Stimulated activated CD4-positive, alpha-beta T cell treated with anti-CD3 and anti-CD28 coated beads, TNF-alpha, amount 100 ng/mL, for 4 hours (primary cell): ENCODE measurements around the gene CPTP.
"Not testable (repeated sequence)": the region's sequence is repeated elsewhere in the genome, so short reads cannot be mapped to it uniquely, and the experiment has no call there.

Experiments used
- DNase-seq, 3 experiments: peaks; one replicate each; pipeline ENCODE4 v3.0.0-alpha.2; 2020; ENCODE audit warnings: low read depth in 3 of 3

The CPTP gene

GRCh38 chr1:1361982-1362423 is 37.4 kb downstream of the CPTP start:
- DNase-seq = no peak

GRCh38 chr1:1364266-1364665 is 39.7 kb downstream of the CPTP start:
- DNase-seq = no peak

DNA sequence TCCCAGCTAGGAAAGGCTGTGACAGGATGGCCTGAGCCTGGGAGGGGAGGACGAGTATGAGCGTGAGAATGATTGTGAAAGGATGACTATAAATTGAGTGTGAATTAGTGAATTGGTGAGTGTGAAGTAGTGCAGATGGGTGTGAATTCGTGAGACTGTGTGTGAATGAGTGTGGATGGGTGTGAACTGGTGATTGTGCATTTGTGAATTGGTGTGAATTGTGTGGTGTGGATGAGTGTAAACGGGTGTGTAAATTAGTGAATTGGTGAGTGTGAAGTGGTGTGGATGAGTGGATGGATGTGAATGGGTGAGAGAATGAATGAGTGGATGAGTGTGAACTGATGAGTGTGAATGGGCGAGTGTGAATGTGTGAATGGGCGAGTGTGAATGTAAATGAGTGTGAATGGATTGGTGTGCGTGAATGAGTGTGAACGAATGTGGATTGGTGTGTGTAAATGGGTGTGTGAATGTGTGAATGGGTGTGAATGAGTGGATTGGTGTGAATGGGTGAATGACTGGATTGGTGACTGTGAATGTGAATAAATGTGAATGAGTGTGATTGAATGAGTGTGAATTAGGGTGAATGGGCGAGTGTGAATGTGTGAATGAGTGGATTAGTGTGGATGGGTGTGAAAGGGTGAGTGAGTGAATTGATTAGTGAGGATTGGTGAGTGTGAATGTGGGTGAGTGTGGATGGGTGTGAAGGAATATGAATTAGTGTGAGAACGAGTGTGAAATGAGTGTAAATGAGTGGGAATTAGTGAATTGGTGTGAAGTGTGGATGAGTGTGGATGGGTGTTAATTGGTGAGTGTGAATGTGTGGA is 41.5 kb downstream of the CPTP start:
- DNase-seq = no peak

DNA sequence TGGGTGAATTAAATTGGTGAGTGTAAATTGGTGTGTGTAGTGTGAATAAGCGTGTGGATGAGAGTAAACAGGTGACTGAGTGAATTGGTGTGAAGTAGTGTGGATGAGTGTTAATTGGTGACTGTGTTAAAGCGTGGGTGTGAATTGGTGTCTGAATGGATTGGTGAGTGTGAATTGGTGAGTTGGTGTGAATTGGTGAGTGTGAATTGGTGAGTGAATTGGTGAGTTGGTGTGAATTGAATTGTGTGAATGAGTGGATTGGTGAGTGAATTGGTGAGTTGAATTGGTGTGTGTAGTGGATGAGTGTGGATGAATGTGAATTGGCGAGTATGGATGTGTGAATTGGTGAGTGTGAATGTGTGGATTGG is 42.1 kb downstream of the CPTP start:
- no peak for DNase-seq

DNA sequence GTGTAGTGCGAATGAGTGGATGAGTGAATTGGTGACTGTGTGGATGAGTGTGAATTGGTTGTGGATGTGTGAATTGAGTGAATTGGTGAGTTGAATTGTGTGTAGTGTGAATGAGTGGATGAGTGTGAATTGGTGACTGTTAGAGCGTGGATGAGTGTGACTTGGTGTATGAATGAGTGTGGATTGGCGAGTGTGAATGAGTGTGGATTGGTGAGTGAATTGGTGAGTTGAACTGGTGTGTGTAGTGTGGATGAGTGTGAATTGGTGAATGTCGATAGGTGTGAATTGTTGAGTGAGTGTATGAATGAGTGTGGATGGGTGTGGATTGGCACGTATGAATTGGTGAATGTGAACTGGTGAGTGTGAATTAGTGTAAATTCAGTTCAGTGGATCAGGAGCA is 42.7 kb downstream of the CPTP start:
- DNase-seq = no peak

GRCh38 chr1:1370094-1370493 is 45.5 kb downstream of the CPTP start:
- DNase-seq = not testable (repeated sequence)

DNA sequence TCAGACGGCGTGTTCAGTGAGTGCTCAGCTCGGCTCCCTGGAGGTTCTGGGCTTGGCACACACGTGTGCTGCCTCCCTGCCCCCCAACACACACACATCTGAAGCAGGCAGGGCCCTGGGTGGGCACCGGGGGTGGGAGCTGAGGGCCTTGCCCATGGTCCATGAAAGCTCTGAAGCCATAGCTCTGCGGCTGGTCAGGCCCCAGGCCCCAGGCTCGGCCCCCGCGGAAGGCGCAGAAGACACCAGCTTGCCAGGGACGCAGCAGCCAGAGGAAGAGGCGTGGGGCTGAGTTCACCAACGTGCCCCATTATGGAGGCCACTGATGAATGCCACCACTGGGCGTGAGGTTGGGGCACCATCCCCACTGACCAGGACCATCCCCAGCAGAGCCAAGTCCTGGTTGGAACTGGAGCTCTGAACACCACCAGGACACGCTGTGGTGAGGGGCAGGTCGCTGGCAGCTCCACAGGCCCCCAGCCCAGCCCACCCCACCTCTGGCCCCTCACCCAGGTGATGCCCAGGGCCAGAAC is 46.2 kb downstream of the CPTP start:
- DNase-seq = no peak

GRCh38 chr1:1371364-1371745 is 46.8 kb downstream of the CPTP start:
- DNase-seq = no peak

- DNase-seq = peak; percentile 59 to 66 (median 65)
Observed at GRCh38 chr1:1371746-1372711, 47.4 kb downstream of the CPTP start.

DNA sequence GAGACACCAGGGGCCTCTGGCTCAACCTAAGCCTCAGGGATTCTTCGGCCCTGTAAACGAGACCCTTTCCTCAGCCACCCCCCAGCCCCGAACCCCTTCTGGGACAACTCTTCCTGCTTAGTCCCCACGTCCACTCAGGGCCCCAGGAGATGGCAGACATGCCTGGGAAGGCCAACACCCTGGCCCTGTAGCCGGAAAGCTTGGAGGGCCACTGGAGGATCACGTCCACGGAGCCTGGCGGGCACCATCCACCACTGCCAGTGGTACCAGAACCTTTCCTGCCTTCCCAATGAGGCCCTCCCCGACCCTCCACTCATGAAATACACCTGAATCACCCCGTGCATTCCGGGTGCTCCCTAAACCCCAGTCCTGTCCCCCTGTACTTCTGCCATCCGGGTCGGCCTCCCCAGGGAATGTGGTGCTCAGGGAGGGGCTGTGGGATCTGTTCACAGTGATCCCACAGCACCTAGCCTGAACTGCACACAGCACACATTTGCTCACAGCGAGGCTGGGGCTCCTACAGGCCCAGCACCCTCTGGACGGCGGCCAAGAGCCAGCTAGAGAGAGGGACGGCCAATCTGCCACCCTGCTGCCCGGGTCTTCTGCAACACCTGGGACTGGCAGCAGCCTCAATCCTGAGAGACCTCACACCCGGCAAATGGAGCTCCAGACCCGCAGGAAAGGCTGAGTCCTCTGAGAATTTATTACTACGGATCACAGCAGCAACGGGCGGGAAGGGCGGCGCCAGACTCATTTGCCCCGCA is 48.6 kb downstream of the CPTP start:
- no peak for DNase-seq

DNA sequence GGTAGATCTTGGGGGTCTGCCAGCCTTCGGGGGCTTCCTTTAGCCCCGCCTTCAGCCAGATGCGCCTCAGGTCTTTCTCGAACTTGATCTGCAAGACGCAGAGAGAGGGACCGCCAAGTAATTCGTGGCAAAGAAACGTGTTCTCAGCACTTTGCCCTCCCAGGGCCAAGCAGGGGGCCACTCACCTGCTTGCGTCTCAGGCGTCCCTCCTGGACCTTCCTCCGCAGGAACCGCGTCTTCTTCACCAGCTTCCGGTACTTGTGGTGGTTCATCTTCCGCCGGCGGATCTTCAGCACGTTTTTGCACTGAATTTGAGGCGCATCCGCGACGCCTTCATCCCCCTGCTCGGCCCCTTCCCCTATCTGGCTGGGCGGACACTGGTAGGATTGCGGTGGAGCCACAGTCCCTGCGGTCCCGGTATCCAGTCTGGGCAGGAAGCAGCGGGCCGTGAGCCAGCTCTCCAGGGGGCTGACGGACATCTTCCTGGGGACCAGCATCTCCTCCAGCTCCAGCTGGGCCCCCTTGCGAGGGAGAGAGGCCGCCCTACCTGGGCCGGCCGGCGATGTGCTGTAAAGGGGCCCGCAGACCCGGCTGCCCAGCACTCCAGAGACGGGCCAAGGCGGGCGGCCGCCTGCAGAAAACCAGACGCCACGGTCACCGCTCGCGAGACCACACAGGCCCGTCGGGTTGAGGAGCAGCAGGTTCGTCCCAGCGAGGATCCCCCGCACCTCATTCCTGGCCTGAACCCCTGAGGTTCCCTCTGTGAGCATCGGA is 49.4 kb downstream of the CPTP start:
- DNase-seq = no peak

DNA sequence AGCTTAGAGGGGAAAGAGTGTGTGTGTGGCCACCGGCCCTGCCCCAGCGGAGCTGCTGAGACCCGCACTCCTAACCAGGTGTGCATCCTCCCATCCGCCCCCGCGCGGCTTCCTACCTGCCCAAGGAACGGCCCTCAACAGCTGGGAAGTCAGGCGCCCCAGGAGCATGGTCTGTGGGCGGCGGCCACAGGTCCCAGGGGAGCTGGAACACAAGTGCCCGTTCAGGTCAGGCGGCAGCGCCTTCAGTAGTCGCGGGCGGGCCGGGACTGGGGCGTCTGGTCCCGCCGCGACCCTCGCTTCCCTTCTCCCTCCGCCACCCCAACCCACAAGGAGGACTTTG is 50.0 kb downstream of the CPTP start:
- DNase-seq = no peak

- peak; percentile 85 to 92 (median 88) for DNase-seq
Observed at GRCh38 chr1:1374929-1375662, 50.5 kb downstream of the CPTP start, which contains the start of gene AURKAIP1. TSS of gene AURKAIP1 (minus strand) at chr1:1375207. CDS start at chr1:1374756, 451 bp downstream.

GRCh38 chr1:1376551-1377226 is 52.1 kb downstream of the CPTP start:
- no peak for DNase-seq

DNA sequence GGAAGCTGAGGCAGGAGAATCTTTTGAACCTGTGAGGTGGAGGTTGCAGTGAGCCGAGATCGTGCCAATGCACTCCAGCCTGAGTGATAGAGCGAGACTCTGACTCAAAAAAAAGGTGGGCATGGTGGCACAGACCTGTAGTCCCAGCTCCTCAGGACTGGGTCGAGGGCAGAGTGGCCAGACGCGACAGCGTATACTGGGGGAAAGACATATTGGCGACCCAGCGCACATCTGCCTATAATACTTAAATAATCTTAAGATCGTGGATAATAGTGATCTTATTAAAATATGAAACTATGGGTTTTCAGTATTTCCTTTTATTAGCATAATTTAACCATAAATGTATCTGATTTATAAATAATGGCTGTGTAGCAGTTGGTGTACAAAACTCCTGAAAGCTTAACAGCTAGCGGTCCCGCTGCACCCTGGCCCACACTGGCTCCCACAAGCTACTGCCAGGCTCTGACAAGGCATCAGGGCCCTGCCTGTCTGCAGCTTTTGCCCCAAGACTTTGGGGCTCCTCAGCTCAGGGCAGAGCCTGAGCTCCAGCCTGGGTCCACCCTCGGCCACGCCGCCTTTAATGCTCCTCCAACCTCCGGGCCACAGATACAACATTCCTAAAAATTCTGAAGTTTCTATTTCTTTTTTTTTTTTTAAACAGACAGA is 53.1 kb downstream of the CPTP start:
- no peak for DNase-seq
